T-helper 1 cell (primary cell): ENCODE measurements around the gene SHH.

ENCODE experiments used
- DNase-seq, 5 donors: peaks; one replicate each; pipeline ENCODE4 v3.0.0-alpha.2; 2012 to 2020
- total RNA-seq, 4 donors: gene quantifications; one replicate each; lab custom pipeline; 2026; lab: John Stamatoyannopoulos, UW

SHH gene
- 0 reads per million in 4 donors for total RNA-seq

DNA sequence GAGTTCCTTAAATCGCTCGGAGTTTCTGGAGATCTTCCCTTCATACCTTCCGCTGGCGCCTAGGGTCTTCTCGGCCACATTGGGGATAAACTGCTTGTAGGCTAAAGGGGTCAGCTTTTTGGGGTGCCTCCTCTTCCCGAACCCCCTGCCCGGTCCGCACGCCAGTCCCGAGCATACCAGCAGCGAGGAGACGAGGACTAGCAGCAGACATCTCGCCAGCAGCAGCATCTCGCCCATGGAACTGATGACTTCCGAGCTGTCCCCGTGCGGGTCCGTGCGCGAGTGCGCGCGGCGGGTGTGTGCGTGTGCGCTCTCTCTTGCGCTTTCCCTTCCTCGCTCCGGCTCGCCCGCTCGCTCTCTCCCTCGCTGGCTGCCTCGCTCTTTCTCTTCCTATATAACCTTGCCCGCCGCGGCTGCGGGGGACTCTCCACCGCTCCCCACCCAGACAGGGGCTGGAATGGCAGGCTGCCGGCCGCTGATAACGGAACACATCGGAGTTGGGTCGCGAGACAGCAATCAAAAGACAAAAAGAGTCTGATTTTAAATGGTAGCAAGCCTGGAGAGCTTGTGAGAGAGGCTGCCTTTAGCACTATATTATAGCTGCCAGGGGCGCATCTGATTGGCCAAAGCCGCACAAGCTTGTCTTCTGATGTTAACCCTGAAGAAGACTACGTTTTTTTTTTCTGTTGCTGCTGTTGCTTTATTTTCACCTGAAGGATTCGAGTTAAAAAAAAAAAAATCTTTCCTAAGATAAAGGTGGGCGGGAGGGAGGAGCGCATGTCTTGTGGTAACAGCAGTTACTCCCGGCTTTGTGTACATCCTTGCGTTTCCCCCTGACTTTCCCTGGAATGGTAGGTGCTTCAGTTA lies at the start of gene SHH:
SHH (minus strand) TSS at position 569 of the 867 bp plus-strand sequence; CDS start at position 228, 341 bp downstream.
- DNase-seq, result no peak

- no peak for DNase-seq
Measured at GRCh38 chr7:155861480-155861868, 49.2 kb upstream of the SHH start.

- no peak for DNase-seq
Measured at GRCh38 chr7:155860840-155861479, 48.7 kb upstream of the SHH start.

DNA sequence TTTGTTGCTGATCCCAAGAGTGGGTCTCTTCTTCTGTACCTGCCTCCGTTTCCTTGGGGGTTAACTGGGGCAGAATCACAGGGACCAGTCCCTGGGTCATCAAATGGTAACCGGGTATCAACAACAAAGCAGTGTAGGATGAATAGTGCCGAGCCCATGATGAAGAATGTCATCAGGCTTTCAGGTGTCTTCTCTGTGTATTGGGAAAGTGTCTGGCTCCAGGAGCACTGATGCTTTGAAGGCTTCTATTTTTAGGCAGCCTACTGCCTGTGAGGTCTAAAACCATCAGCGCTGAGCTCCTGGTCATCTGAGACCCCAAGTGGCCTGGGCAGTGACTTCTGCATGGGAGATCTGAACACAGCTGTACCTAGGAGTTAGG lies 48.2 kb upstream of the SHH start:
- DNase-seq, result no peak

DNA sequence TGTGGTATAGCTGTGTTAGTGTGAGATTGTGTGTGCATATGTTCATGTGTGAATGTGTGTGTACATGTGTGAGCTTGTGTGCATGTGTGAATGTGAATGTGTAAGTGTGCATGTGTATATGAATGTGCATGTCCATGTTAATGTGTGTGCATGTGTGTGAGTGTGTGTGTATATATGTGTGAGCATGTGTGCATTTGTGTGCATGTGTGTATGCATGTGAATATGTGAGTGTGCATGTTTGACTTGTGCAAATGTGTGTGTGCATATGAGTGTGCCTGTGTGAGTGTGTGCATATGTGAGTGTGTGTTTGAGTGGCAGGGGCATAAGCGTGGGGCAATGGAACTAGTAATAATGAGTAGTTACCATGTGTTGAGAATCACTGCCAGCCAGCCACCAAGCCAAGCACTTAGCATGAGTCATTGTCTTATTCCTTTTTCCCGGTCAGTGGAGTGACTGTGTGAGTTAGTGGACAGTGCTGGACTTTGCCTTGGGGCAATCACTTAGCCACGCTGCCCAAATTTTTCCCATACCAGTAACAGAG lies 46.3 kb upstream of the SHH start:
- no peak for DNase-seq

GRCh38 chr7:155857141-155857540 lies 44.9 kb upstream of the SHH start:
- DNase-seq, result no peak

DNA sequence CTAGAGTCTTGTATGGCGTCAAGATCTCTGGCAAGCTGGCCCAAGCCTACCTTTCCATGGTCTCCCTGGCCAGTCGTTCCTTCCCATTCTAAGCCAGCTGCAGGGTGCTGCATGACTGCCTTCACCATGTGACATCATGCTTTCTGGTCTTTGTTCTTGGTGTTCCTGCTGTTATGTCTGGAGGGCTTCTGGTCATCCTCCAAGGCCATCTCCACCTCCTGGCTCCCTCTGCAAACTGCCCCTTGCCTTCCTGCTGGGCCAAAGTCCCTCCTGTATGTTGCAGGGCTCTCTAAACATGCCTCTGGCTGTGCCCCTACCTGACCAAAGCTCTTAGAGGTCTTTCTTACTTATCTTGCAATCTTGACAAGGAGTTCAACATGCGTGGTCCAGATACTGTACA lies 44.4 kb upstream of the SHH start:
- no peak for DNase-seq

GRCh38 chr7:155852426-155853301 lies 40.4 kb upstream of the SHH start:
- DNase-seq, result no peak

GRCh38 chr7:155851892-155852291 lies 39.6 kb upstream of the SHH start:
- DNase-seq, result no peak

DNA sequence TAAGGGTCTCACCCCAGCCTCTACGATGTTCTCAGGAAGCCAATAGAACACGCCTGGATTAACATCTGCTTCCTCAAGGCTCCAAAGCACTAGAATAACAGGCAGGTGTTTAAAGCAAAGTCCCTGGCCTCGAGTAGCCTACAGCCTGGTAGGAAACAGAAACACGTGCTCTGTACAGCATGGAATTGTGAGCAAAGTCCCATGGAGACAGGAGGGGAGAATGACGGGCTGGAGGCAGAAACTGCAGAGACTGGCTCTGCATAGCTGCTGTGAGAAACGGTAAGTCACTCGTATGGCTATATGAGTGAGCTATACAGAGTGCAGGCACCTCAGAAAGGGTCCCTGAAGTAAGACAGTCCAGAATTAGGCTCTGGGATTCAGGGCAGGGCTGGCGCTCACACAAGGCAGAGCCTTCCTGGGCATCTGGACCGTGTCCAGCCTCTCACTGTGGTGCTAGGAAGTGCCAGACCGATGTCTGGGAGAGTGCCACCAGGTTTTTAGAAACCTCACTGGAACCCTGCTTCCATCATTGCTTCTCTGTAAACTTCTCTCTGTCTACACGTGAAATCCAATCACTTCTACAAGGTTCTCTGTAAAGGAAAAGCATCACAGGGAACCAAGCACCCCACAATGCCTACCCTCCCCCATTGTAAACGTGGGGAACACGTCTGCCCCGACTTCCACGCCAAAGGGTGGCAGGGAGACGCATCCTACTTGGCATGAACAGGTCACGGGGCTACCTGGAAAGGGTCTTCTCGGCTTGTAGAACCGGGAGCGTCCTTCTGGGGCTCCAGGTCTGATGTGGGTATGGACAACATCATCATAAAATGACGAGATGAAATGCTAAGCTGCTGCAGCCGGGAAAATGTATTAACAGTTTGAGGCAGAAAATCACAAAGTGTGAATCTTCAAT lies 38.8 kb upstream of the SHH start:
- DNase-seq, result no peak

- no peak for DNase-seq
Measured at GRCh38 chr7:155850001-155850436, 37.8 kb upstream of the SHH start.

GRCh38 chr7:155848691-155849669 lies 36.7 kb upstream of the SHH start:
- DNase-seq, result no peak

GRCh38 chr7:155847821-155848435 lies 35.7 kb upstream of the SHH start:
- no peak for DNase-seq

DNA sequence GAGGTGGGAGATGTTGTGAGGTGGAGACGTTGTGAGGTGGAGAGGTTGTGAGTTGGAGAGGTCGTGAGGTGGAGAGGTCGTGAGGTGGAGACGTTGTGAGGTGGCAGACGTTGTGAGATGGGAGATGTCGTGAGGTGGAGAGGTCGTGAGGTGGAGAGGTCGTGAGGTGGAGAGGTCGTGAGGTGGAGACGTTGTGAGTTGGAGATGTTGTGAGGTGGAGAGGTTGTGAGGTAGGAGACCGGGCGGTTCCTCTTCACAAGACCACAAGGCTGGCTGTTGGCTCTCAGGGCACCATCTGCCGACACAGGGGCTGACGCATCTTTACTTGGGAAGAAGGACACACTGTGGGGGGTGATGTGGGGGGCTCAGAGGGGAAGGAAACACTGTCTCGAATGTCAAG lies 34.7 kb upstream of the SHH start:
- DNase-seq, result no peak

GRCh38 chr7:155846156-155846555 lies 33.9 kb upstream of the SHH start:
- no peak for DNase-seq

GRCh38 chr7:155845226-155845625 lies 33.0 kb upstream of the SHH start:
- DNase-seq, result no peak

DNA sequence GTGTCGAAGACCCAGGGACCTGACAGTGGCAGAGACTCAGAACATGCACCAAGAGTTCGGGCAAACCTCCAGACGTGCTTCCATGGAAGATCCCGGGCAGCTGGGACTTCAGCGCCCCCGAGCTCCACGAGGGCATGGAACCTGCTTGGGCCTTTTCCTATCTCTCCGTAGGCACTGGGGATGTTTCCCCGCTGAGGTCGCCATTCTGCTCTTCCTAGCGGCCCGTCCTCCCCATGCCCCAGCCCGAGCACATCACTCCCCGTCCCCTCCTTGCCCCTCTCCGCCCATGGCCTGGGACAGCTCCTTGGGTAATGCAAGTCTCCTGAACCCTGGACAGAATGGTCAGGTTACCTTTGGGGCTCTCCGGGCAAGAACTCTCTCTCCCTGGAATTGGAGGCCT lies 32.3 kb upstream of the SHH start:
- no peak for DNase-seq

DNA sequence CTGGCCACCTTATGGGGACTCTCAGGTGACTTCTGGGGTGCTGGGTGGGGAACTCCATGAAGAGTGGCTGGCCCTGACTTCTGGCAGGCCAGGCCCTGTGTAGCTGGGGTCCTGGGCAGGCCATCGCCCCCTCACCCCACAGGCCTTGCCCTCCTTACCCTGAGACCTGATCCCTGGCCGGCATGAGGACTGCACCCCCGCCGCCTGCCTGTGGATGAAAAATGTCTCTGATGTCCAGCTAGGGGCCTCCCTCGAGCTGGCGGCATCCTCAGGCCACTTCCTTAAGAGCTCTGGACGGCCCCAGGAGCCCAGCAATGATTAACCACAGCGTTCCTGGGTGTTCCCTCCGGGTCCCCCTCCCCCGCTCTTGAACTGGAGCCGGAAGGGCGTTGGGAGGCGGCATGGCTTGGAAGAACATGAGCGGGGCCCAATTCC lies 31.8 kb upstream of the SHH start:
- no peak for DNase-seq

DNA sequence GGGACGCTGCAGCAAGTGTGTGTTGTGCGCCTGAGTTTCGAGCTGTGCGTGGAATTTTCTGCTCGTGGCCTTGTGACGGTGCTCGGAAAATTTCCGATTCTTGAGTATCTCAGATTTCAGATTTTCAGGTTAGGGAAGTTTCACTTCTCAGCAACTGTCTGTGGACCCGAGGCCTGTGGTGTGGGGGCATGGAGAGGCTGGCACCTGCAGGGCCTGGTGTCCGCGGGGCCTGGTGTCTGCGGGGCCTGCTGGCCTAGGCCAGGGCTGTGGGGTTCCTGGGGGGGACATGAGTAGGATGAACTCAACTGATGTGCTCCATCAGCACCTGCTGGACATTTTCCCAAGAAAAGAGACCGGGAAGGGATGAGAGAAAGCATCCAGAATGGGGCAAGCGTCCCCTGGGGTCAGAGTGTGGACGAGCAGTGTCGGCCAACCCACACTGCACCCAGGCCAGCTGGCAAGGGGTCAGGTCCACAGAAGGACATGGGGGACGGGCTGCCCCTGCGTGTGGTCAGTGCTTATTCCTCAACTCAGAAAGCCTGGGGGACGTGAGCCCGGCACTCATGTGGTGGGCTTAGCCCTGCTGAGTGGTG lies 31.3 kb upstream of the SHH start:
- DNase-seq, result no peak
